Tibial artery (tissue), 4 donors: Measurements from ENCODE around the gene MAST4.

Experiments
- DNase-seq, 2 donors: peaks; one replicate each; pipeline ENCODE4 v3.0.0-alpha.2; 2019
- H3K27ac ChIP-seq, 2 donors: fragments of 200-600 bp; sonication (generic) in 1 of 2; 1 replicate in 1 of 2; 2 replicates in 1 of 2; pipeline ENCODE4 v1.5.1; 2018 to 2019; ENCODE audit warnings: mild to moderate bottlenecking in 1 of 2
- H3K27me3 ChIP-seq, 2 donors: fragments of 200-600 bp; sonication (generic) in 1 of 2; one replicate each; pipeline versions ENCODE4 v1.5.1 to v1.6.0; 2016 to 2019
- H3K36me3 ChIP-seq, 3 donors: fragments of 200-600 bp; sonication (generic) in 2 of 3; one replicate each; pipeline ENCODE4 v1.5.1; 2016 to 2019; ENCODE audit warnings: mild to moderate bottlenecking in 2 of 3
- H3K4me1 ChIP-seq, 4 donors: fragments of 200-600 bp; sonication (generic) in 2 of 4; 1 replicate in 3 of 4; 2 replicates in 1 of 4; pipeline ENCODE4 v1.5.1; 2016 to 2019
- H3K4me3 ChIP-seq, 2 donors: fragments of 200-600 bp; sonication (generic) in 1 of 2; 1 replicate in 1 of 2; 2 replicates in 1 of 2; pipeline ENCODE4 v1.5.1; 2018 to 2019; ENCODE audit warnings: mild to moderate bottlenecking in 2 of 2
- H3K9me3 ChIP-seq, 3 donors: fragments of 200-600 bp; sonication (generic) in 1 of 3; one replicate each; pipeline ENCODE4 v1.5.1; 2016 to 2019
- intact Hi-C: fragments of 100-400 bp; cut with DNase I; formaldehyde crosslinking; loops from one replicate; pipeline ENCODE4 v1.15.0; 2023; ENCODE audit warnings: low total_unique reads
- TF ChIP-seq, protein P1 (sequence below), 2 experiments: fragments of 200-600 bp in 1 of 2; fragments of 450-650 bp in 1 of 2; IDR thresholded peaks; one replicate each; pipeline ENCODE4 v1.5.1; 2017 to 2019; ENCODE audit warnings: antibody characterized with exemption in 2 of 2, mild to moderate bottlenecking in 1 of 2, moderate library complexity in 1 of 2

Gene MAST4

DNA sequence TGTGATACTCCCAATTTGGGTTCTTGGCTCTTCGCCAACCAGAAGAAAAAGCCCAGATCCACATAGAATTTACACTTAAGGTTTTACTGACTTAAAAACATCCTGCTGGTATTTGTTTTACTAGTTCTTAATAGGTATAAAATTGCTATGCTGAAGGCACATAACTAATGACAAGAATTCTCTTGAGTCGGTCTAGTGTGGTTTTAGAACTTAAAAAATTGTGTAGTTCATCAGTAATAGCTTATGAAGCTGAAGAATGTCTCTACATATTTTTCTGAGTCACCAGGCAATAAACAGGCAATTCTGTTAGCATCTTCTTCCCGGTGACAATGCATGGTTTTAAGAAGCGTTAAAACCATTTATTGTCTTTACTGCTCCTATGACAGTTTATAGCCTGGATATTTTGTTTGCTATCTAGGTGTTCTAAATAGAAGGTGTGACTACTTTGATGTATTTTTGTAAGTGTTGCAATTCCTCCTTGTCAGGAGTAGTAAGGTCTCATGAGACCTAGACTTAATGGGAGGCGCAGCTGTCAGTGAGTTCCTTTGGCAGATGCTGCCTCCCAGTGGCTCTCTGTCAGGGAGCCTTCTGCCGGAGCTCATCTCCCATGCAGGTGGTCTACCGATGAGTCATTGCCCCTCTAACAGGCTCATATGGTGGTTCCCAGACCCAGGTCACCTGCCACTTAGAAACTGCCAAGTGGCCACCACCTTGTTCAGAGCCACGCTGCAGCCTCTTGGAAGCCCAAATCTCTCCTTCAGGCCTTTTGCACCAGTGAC lies 173.8 kb downstream of the MAST4 start:
- no peak for DNase-seq

DNA sequence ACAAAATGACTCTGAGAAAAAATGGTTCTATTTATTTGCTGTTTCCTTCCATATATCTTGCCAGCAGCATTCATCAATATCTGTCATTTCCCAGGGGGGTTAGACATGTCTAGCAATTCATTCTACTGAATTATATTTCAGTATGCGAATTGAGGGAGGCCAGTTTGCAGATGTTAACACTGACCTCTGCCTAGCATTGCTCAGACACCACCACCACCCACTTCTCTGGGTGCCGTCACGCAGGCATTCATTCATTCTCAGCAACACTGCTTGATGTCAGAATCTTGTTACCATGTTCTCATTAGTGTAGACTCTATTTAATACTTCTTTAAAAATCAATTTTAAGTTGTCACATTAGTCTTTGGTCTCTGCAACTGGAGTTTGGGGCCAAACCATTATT lies 181.7 kb downstream of the MAST4 start:
- intact Hi-C loops: no loop called here
- Histone ChIP-seq H3K27me3 (no peaks in the 10 kb centered on the region), H3K4me3 (no peak overlapping the region), H3K36me3 (no peaks in the 10 kb centered on the region), H3K9me3 (no peaks in the 10 kb centered on the region), H3K4me1 (no peaks in the 10 kb centered on the region), H3K27ac (no peak overlapping the region)
- TF ChIP-seq, protein P1, sequence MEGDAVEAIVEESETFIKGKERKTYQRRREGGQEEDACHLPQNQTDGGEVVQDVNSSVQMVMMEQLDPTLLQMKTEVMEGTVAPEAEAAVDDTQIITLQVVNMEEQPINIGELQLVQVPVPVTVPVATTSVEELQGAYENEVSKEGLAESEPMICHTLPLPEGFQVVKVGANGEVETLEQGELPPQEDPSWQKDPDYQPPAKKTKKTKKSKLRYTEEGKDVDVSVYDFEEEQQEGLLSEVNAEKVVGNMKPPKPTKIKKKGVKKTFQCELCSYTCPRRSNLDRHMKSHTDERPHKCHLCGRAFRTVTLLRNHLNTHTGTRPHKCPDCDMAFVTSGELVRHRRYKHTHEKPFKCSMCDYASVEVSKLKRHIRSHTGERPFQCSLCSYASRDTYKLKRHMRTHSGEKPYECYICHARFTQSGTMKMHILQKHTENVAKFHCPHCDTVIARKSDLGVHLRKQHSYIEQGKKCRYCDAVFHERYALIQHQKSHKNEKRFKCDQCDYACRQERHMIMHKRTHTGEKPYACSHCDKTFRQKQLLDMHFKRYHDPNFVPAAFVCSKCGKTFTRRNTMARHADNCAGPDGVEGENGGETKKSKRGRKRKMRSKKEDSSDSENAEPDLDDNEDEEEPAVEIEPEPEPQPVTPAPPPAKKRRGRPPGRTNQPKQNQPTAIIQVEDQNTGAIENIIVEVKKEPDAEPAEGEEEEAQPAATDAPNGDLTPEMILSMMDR (IDR thresholded peaks at IDR 0.05): no peak
- no peak for DNase-seq

More for the DNA sequence above, 173.8 kb downstream of the MAST4 start:
- Histone ChIP-seq H3K36me3 (no peaks in the 10 kb centered on the region), H3K9me3 (no peaks in the 10 kb centered on the region), H3K4me1 (no peaks in the 10 kb centered on the region), H3K27ac (no peak overlapping the region), H3K27me3 (no peaks in the 10 kb centered on the region), H3K4me3 (no peak overlapping the region)
- TF ChIP-seq, protein P1 (IDR thresholded peaks at IDR 0.05): no peak
- intact Hi-C loops: no loop called here

DNA sequence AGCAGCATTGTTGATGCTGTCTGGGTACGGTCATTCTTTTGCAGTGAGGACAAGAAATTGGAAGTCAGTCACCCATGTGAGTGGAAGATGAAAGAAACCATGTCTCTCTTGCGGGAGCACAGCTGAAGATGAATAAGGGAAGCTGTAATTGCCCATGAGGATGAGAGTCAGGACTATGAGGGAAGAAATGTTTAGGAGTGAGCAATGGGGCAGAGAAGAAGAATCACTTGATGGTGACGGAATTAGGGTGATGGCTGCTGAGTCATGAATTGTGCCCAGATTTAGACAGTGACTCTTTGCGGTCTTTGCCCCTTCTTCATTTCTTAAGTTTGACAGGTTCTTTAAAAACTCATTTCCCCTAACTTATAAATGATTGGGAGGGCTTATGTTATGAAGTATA lies 183.3 kb downstream of the MAST4 start:
- no peak overlapping the region for H3K4me3 ChIP-seq
- H3K36me3 ChIP-seq: no peaks in the 10 kb centered on the region
- intact Hi-C loops: no loop called here
- TF ChIP-seq, protein P1 (IDR thresholded peaks at IDR 0.05): no peak
- no peaks in the 10 kb centered on the region for H3K4me1 ChIP-seq
- no peaks in the 10 kb centered on the region for H3K27me3 ChIP-seq
- no peak overlapping the region for H3K27ac ChIP-seq
- no peak for DNase-seq
- no peaks in the 10 kb centered on the region for H3K9me3 ChIP-seq

DNA sequence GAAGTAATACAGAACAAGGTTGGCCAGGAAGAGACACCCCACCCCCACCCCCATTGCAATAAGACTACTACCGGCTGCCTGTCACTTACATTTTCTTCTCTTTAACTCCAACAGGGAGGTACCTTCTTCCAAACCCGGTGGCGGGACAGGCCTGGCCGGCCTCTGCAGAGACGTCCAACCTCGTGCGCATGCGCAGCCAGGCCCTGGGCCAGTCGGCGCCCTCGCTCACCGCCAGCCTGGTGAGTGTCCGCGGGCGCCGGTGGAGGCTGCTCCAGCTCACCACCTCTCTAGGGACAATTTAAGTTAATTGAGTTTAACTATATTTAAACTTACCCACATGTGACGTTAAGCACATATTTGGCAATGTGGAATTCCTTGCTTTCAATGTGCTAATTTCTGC lies 192.4 kb downstream of the MAST4 start:
- intact Hi-C loops: no loop called here
- no peaks in the 10 kb centered on the region for H3K36me3 ChIP-seq
- H3K4me1 ChIP-seq: no peaks in the 10 kb centered on the region
- no peak for DNase-seq
- no peaks in the 10 kb centered on the region for H3K27me3 ChIP-seq
- TF ChIP-seq, protein P1 (IDR thresholded peaks at IDR 0.05): no peak
- H3K4me3 ChIP-seq: no peak overlapping the region
- H3K9me3 ChIP-seq: no peaks in the 10 kb centered on the region
- H3K27ac ChIP-seq: no peak overlapping the region

DNA sequence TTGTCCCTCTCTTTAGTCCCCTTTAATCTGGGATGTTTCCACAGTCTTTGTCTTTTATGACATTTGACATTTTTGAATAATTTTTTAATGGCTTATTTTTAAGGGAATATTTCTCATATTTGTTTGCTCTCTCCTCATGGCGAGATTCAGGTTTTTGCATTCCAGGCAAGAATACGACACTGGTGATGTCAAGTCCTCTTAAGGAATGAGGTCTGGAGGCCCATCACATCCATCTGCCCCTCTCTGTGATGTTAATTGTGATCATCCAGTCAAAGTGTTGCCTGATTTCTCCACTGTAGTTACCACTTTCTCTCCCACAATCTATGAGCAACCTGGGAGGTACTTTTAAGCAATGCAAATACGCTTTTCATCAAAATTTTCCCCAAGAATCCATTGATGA lies 193.2 kb downstream of the MAST4 start:
- Histone ChIP-seq H3K36me3 (no peaks in the 10 kb centered on the region), H3K4me3 (no peak overlapping the region), H3K9me3 (no peaks in the 10 kb centered on the region), H3K4me1 (no peaks in the 10 kb centered on the region), H3K27ac (no peak overlapping the region), H3K27me3 (no peaks in the 10 kb centered on the region)
- TF ChIP-seq, protein P1 (IDR thresholded peaks at IDR 0.05): no peak
- no peak for DNase-seq
- intact Hi-C loops: no loop called here
